T-cell (primary cell): ENCODE measurements around the gene BABAM2. TPM values are rescaled to one million over a fixed set of nuclear protein-coding genes. Genes with fewer than 3 reads are reported as not detected.

Experiments
- ATAC-seq, 4 experiments: fragments of 200-7000 bp in 3 of 4; fragments of 150-1000 bp in 1 of 4; cut with Tn5 transposase; replicated peaks in 1 of 4; 1 replicate in 3 of 4; 2 replicates in 1 of 4; pipeline ENCODE4 v1.10.0; 2021; ENCODE audit warnings: moderate library complexity in 3 of 4, mild to moderate bottlenecking in 2 of 4, moderate number of reproducible peaks in 1 of 4
- CTCF ChIA-PET, 2 donors: fragments of 300-600 bp; sonication (Branson Sonifier 250); formaldehyde crosslinking; loops; one replicate each; lab custom pipeline; 2022; ENCODE audit warnings: antibody characterized with exemption in 2 of 2; lab: Charles Lee
- POLR2A ChIA-PET, 2 donors: fragments of 300-600 bp; sonication (Branson Sonifier 250); formaldehyde crosslinking; loops; one replicate each; lab custom pipeline; 2022; ENCODE audit warnings: antibody characterized with exemption in 2 of 2; lab: Charles Lee
- DNase-seq, 35 experiments: peaks; one replicate each; pipeline versions ENCODE4 v3.0.0 to v3.0.0-alpha.2; 2013 to 2023
- H3K27ac ChIP-seq: one replicate; pipeline ENCODE4 v1.5.1; 2013; ENCODE audit warnings: low read length
- H3K27me3 ChIP-seq, 2 experiments: replicated peaks in 1 of 2; 1 replicate in 1 of 2; 2 replicates in 1 of 2; pipeline versions ENCODE4 v1.6.1 to v1.7.0; 2013; ENCODE audit warnings: low read length in 1 of 2, mixed read lengths in 1 of 2; ENCODE audit not compliant: control insufficient read depth in 2 of 2, insufficient read depth in 2 of 2; ENCODE audit errors: extremely low read depth in 1 of 2
- H3K36me3 ChIP-seq, 2 donors: 1 replicate in 1 of 2; 2 replicates in 1 of 2; pipeline versions ENCODE4 v1.6.1 to v1.7.0; 2013; ENCODE audit warnings: low read length in 1 of 2; ENCODE audit not compliant: control insufficient read depth in 2 of 2, insufficient read depth in 1 of 2; ENCODE audit errors: extremely low read depth in 1 of 2
- H3K4me1 ChIP-seq, 2 experiments: 1 replicate in 1 of 2; 2 replicates in 1 of 2; pipeline versions ENCODE4 v1.6.1 to v1.7.0; 2013; ENCODE audit warnings: low read length in 2 of 2, mixed read lengths in 1 of 2; ENCODE audit not compliant: insufficient read depth in 2 of 2, control insufficient read depth in 1 of 2; ENCODE audit errors: extremely low read depth in 1 of 2
- H3K4me3 ChIP-seq, 2 donors: 1 replicate in 1 of 2; 2 replicates in 1 of 2; pipeline versions ENCODE4 v1.5.1 to v1.7.0; 2013; ENCODE audit warnings: mild to moderate bottlenecking in 2 of 2, low read length in 1 of 2, moderate library complexity in 1 of 2; ENCODE audit not compliant: control insufficient read depth in 1 of 2; ENCODE audit errors: extremely low read depth in 1 of 2
- H3K9me3 ChIP-seq: 2 replicates; pipeline ENCODE4 v1.7.0; 2013
- H3K27ac Mint-ChIP-seq, 2 donors: one replicate each; pipeline ENCODE4 v1.8.0; 2020 to 2021; ENCODE audit warnings: mild to moderate bottlenecking in 2 of 2, mixed read lengths in 2 of 2
- H3K27me3 Mint-ChIP-seq, 2 donors: one replicate each; pipeline ENCODE4 v1.8.0; 2021 to 2022; ENCODE audit warnings: mixed read lengths in 2 of 2
- H3K36me3 Mint-ChIP-seq: one replicate; pipeline ENCODE4 v1.8.0; 2021; ENCODE audit warnings: mixed read lengths
- H3K4me1 Mint-ChIP-seq, 3 donors: one replicate each; pipeline ENCODE4 v1.8.0; 2020 to 2022; ENCODE audit warnings: mixed read lengths in 3 of 3, mild to moderate bottlenecking in 1 of 3
- H3K4me3 Mint-ChIP-seq, 3 donors: one replicate each; pipeline ENCODE4 v1.8.0; 2020 to 2022; ENCODE audit warnings: mild to moderate bottlenecking in 3 of 3, mixed read lengths in 3 of 3, moderate library complexity in 3 of 3
- H3K9me3 Mint-ChIP-seq, 3 donors: one replicate each; pipeline ENCODE4 v1.8.0; 2020 to 2022; ENCODE audit warnings: mixed read lengths in 3 of 3
- WGBS: methylation state at CpG from one replicate; pipeline ENCODE4 v1.1.5; 2013; ENCODE audit warnings: missing lambda C conversion rate; ENCODE audit not compliant: insufficient coverage; 5-methylcytosine and 5-hydroxymethylcytosine counted together
- total RNA-seq, 35 experiments: library from RNA in 6 of 35; stranded (reverse) in 6 of 35; fragments of 120-200 nt in 1 of 35; gene quantifications; one replicate each; pipeline versions ENCODE4 v1.2.1 to v1.2.4 and lab custom pipeline; 2013 to 2026

Gene BABAM2
- total RNA-seq, 5 donors from 2014 or later (not counting 1 experiment from before 2014, with no cell fraction given): 28.4 to 45.2 (median 37.4) TPM

- no peak for ATAC-seq
- no peak overlapping the region for H3K27ac ChIP-seq
- Mint-ChIP-seq H3K36me3 (peaks cover 32% of the 10 kb centered on the region), H3K4me1 (no peaks in the 10 kb centered on the region), H3K9me3 (no peaks in the 10 kb centered on the region), H3K27ac (no peak overlapping the region), H3K27me3 (no peaks in the 10 kb centered on the region), H3K4me3 (no peak overlapping the region)
- H3K27me3 ChIP-seq: no peaks in the 10 kb centered on the region
- POLR2A ChIA-PET: no interaction called here
- no CpG with 5 or more reads among the region's 2 CpGs for WGBS
- H3K9me3 ChIP-seq: no peaks in the 10 kb centered on the region
- CTCF ChIA-PET: no interaction called here
- no peak for DNase-seq
- H3K36me3 ChIP-seq: no peaks in the 10 kb centered on the region
- H3K4me3 ChIP-seq: no peak overlapping the region
- H3K4me1 ChIP-seq: no peaks in the 10 kb centered on the region
Measured at GRCh38 chr2:28166956-28167355, 276.4 kb downstream of the BABAM2 start.

- Histone ChIP-seq H3K27ac (no peak overlapping the region), H3K36me3 (no peaks in the 10 kb centered on the region), H3K27me3 (no peaks in the 10 kb centered on the region), H3K4me1 (no peaks in the 10 kb centered on the region), H3K9me3 (no peaks in the 10 kb centered on the region), H3K4me3 (no peak overlapping the region)
- H3K27me3 Mint-ChIP-seq: no peaks in the 10 kb centered on the region
- ChIA-PET POLR2A (no interaction called here), CTCF (interaction anchor here in 1 of 2 donors (1.1 kb wide), 1 partner anchor 13 kb away, joined by 3 read pairs; no protein-coding TSS in a partner anchor)
- WGBS: 100% methylated on average over 1 of the region's 5 CpGs
- DNase-seq (no peak), ATAC-seq (no peak)
- H3K36me3 Mint-ChIP-seq: peaks cover 34% of the 10 kb centered on the region
- no peak overlapping the region for H3K4me3 Mint-ChIP-seq
- no peaks in the 10 kb centered on the region for H3K9me3 Mint-ChIP-seq
- H3K4me1 Mint-ChIP-seq: no peaks in the 10 kb centered on the region
- no peak overlapping the region for H3K27ac Mint-ChIP-seq
Measured at GRCh38 chr2:28168376-28168775, 277.8 kb downstream of the BABAM2 start.

DNA sequence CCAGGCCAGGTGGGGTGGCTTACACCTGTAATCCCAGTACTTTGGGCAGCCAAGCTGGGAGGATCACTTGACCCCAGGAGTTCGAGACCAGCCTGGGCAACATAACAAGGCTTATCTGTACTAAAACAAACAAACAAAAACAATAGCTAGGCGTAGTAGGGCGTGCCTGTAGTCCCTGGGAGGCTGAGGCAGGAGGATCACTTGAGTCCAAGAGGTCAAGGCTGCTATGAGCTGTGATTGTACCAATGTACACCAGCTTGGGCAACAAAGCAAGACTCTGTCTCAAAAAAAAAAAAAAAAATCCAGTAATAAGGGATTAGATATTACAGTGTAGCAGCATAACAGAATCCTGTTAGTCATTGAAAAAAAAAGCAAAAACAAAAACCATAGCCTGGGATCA is 279.0 kb downstream of the BABAM2 start:
- Mint-ChIP-seq H3K27ac (no peak overlapping the region), H3K4me3 (no peak overlapping the region), H3K4me1 (no peaks in the 10 kb centered on the region), H3K9me3 (no peaks in the 10 kb centered on the region), H3K36me3 (peaks cover 26% of the 10 kb centered on the region), H3K27me3 (no peaks in the 10 kb centered on the region)
- H3K27me3 ChIP-seq: no peaks in the 10 kb centered on the region
- POLR2A ChIA-PET: no interaction called here
- H3K36me3 ChIP-seq: no peaks in the 10 kb centered on the region
- ATAC-seq: no peak
- H3K4me1 ChIP-seq: no peaks in the 10 kb centered on the region
- CTCF ChIA-PET: interaction anchor here (0.6 to 1.1 kb wide), 2 partner anchors 14 to 513 kb away, joined by 3 to 5 read pairs; no protein-coding TSS in a partner anchor
- no peak for DNase-seq
- H3K9me3 ChIP-seq: no peaks in the 10 kb centered on the region
- WGBS: 100% methylated on average over 2 of the region's 3 CpGs
- H3K27ac ChIP-seq: no peak overlapping the region
- no peak overlapping the region for H3K4me3 ChIP-seq

DNA sequence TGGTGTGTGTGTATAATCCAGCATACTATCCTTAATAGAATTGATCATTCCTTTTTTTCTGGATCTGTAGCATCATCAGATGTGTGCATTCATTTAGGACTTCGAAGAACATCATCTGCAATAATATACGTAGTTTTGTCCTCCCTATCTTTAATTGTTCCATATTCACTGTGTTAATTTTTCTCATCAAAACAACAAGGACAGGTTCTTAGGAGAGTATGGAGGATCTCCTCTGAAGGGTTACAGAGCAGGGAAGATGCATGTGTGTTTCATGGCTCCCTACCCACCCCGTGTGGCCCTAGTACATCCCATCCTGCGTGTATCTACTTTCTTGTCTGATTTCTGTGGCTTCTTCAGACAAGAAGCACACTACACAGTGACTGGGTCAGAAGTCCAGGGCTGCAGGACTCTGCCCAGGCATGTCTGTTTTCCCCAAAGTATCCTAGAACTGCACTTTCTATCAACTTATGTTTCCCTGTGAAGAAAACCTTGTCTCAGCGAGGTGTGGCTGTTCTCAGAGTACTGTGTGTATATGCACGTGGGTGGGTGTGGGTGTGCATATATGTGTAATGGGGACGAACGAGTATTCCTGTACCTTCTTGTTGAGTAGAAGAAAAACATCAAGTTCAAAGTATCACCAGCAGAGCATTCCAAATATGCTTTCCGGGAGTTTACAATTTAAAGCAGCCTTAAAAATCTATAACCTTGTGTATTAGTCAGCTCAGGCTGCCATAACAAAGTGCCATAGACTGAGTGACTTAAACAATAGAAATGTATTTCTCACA is 281.8 kb downstream of the BABAM2 start:
- no peaks in the 10 kb centered on the region for H3K4me1 ChIP-seq
- H3K4me3 Mint-ChIP-seq: no peak overlapping the region
- ChIA-PET POLR2A (no interaction called here), CTCF (no interaction called here)
- ATAC-seq (no peak), DNase-seq (no peak)
- no peaks in the 10 kb centered on the region for H3K4me1 Mint-ChIP-seq
- H3K9me3 Mint-ChIP-seq: peaks cover 2 to 15% (median 9%) of the 10 kb centered on the region in 3 donors
- no peak overlapping the region for H3K27ac ChIP-seq
- no peaks in the 10 kb centered on the region for H3K27me3 ChIP-seq
- H3K27ac Mint-ChIP-seq: no peak overlapping the region
- WGBS: 94% methylated on average over 2 of the region's 9 CpGs
- H3K36me3 ChIP-seq: peaks cover 0 to 7% of the 10 kb centered on the region in 2 donors
- no peaks in the 10 kb centered on the region for H3K27me3 Mint-ChIP-seq
- H3K36me3 Mint-ChIP-seq: peaks cover 27% of the 10 kb centered on the region
- peaks cover 11% of the 10 kb centered on the region for H3K9me3 ChIP-seq
- no peak overlapping the region for H3K4me3 ChIP-seq

GRCh38 chr2:28173377-28173776 is 282.8 kb downstream of the BABAM2 start:
- Mint-ChIP-seq H3K27me3 (no peaks in the 10 kb centered on the region), H3K9me3 (peaks cover 6 to 23% (median 13%) of the 10 kb centered on the region in 3 donors), H3K27ac (no peak overlapping the region), H3K4me1 (no peaks in the 10 kb centered on the region), H3K36me3 (peaks cover 34% of the 10 kb centered on the region), H3K4me3 (no peak overlapping the region)
- peaks cover 0 to 7% of the 10 kb centered on the region in 2 donors for H3K36me3 ChIP-seq
- WGBS: 88% methylated on average over 6 of the region's 8 CpGs
- ATAC-seq (no peak), DNase-seq (no peak)
- H3K27me3 ChIP-seq: no peaks in the 10 kb centered on the region
- POLR2A ChIA-PET: no interaction called here
- CTCF ChIA-PET: no interaction called here
- H3K27ac ChIP-seq: no peak overlapping the region
- H3K9me3 ChIP-seq: peaks cover 12% of the 10 kb centered on the region
- H3K4me1 ChIP-seq: no peaks in the 10 kb centered on the region
- H3K4me3 ChIP-seq: no peak overlapping the region

DNA sequence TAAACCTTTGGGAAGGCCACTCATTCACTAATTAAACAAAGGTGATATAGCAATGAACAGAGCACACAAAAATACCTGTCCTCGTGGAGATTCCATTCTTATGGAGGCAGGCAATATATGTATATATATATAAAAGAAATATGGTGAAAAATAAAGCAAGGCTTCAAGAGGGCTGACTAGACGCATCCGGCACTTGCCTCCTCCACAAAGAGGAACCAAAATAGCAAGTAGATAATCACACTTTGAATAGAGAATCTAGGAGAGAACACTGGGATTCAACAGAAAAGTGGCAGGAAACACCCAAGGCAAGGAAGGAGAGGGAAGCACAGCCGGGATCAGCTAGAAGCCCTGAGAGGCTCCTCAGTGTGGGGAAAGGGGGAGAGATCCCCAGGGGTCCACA is 283.7 kb downstream of the BABAM2 start:
- no peak overlapping the region for H3K27ac ChIP-seq
- H3K4me1 Mint-ChIP-seq: no peaks in the 10 kb centered on the region
- H3K36me3 ChIP-seq: peaks cover 0 to 7% of the 10 kb centered on the region in 2 donors
- peaks cover 12% of the 10 kb centered on the region for H3K9me3 ChIP-seq
- H3K4me1 ChIP-seq: no peaks in the 10 kb centered on the region
- ATAC-seq (no peak), DNase-seq (no peak)
- ChIA-PET POLR2A (no interaction called here), CTCF (no interaction called here)
- no peak overlapping the region for H3K4me3 ChIP-seq
- peaks cover 42% of the 10 kb centered on the region for H3K36me3 Mint-ChIP-seq
- H3K27me3 Mint-ChIP-seq: no peaks in the 10 kb centered on the region
- H3K9me3 Mint-ChIP-seq: peaks cover 6 to 28% (median 13%) of the 10 kb centered on the region in 3 donors
- H3K4me3 Mint-ChIP-seq: no peak overlapping the region
- H3K27me3 ChIP-seq: no peaks in the 10 kb centered on the region
- H3K27ac Mint-ChIP-seq: no peak overlapping the region
- WGBS: no CpG with 5 or more reads among the region's 4 CpGs
